H1 (cell line): ENCODE measurements around the gene SLC4A8.

Experiments used
- CTCF ChIP-seq, 3 experiments: IDR thresholded peaks; 1 replicate in 2 of 3; 2 replicates in 1 of 3; pipeline versions ENCODE4 v1.5.1 to v1.6.1; 2011; ENCODE audit warnings: low read length in 3 of 3, mild to moderate bottlenecking in 3 of 3, inconsistent platforms in 2 of 3, low read depth in 1 of 3, moderate library complexity in 1 of 3; ENCODE audit not compliant: insufficient read depth in 1 of 3; ENCODE audit errors: control extremely low read depth in 1 of 3
- RAD21 ChIP-seq, 2 experiments: IDR thresholded peaks in 1 of 2; conservative IDR thresholded peaks in 1 of 2; 2 replicates each; pipeline ENCODE4 v1.6.1; 2011; ENCODE audit warnings: low read depth in 2 of 2, low read length in 2 of 2, improper control_type of control experiment in 1 of 2, inconsistent platforms in 1 of 2, mild to moderate bottlenecking in 1 of 2, moderate library complexity in 1 of 2
- SAP30 ChIP-seq: fragments of 300-600 bp; sonication (generic); IDR thresholded peaks from 2 replicates; pipeline ENCODE4 v1.7.1; 2012; ENCODE audit warnings: low read length, moderate library complexity, mild to moderate bottlenecking, inconsistent platforms; ENCODE audit not compliant: insufficient read depth, insufficient replicate concordance
- ZNF274 ChIP-seq: IDR thresholded peaks from 2 replicates; pipeline ENCODE4 v1.7.0; 2012; ENCODE audit warnings: low read length, borderline replicate concordance; ENCODE audit errors: extremely low read depth

GRCh38 chr12:51395283-51396230, 29.1 kb upstream of the SLC4A8 start:
- no peak for TF ChIP-seq RAD21 (IDR thresholded peaks at IDR 0.05 in 1 of 2, conservative IDR thresholded peaks at IDR 0.05 in 1 of 2; ENCODE audit: low read depth in 2 of 2, low read length in 2 of 2)
- no peak for TF ChIP-seq CTCF (IDR thresholded peaks at IDR 0.05; ENCODE audit: control extremely low read depth in 1 of 3, insufficient read depth in 1 of 3, low read depth in 1 of 3, low read length in 3 of 3)
- no peak for TF ChIP-seq SAP30
- TF ChIP-seq ZNF274: no peak
